ENCODE measurements around the gene FBXW12.

Gene FBXW12

GRCh38 chr3:48419597-48419996 is 47.6 kb downstream of the FBXW12 start:
- H3K4me3 ChIP-seq (ENCODE audit: low read length) = no peak overlapping the region
- TF ChIP-seq CTCF (conservative IDR thresholded peaks at IDR 0.05; ENCODE audit: low read length) = no peak
- DNase-seq (ENCODE audit: low read depth) = no peak

- DNase-seq (ENCODE audit: low read depth) = no peak
- H3K4me3 ChIP-seq (ENCODE audit: low read length) = no peak overlapping the region
- TF ChIP-seq CTCF (conservative IDR thresholded peaks at IDR 0.05; ENCODE audit: low read length) = no peak
Measured at GRCh38 chr3:48420561-48420960, 48.5 kb downstream of the FBXW12 start.

GRCh38 chr3:48422272-48422671 is 50.3 kb downstream of the FBXW12 start:
- H3K4me3 ChIP-seq (ENCODE audit: low read length) = no peak overlapping the region
- no peak for DNase-seq (ENCODE audit: low read depth)
- no peak for TF ChIP-seq CTCF (conservative IDR thresholded peaks at IDR 0.05; ENCODE audit: low read length)

GRCh38 chr3:48422681-48423080 is 50.7 kb downstream of the FBXW12 start:
- no peak overlapping the region for H3K4me3 ChIP-seq (ENCODE audit: low read length)
- DNase-seq (ENCODE audit: low read depth) = no peak
- no peak for TF ChIP-seq CTCF (conservative IDR thresholded peaks at IDR 0.05; ENCODE audit: low read length)

GRCh38 chr3:48423241-48423882 is 51.3 kb downstream of the FBXW12 start:
- H3K4me3 ChIP-seq (ENCODE audit: low read length) = no peak overlapping the region
- TF ChIP-seq CTCF (conservative IDR thresholded peaks at IDR 0.05; ENCODE audit: low read length) = no peak
- DNase-seq (ENCODE audit: low read depth) = no peak

- no peak for DNase-seq (ENCODE audit: low read depth)
- TF ChIP-seq CTCF (conservative IDR thresholded peaks at IDR 0.05; ENCODE audit: low read length) = no peak
- H3K4me3 ChIP-seq (ENCODE audit: low read length) = no peak overlapping the region
Measured at GRCh38 chr3:48423883-48424695, 52.1 kb downstream of the FBXW12 start.

- H3K4me3 ChIP-seq (ENCODE audit: low read length) = no peak overlapping the region
- no peak for DNase-seq (ENCODE audit: low read depth)
- TF ChIP-seq CTCF (conservative IDR thresholded peaks at IDR 0.05; ENCODE audit: low read length) = no peak
Measured at GRCh38 chr3:48425281-48425812, 53.3 kb downstream of the FBXW12 start.
